Inflammatory macrophage (primary cell): ENCODE measurements around the gene AIDA.

Experiments
- DNase-seq, 2 donors: peaks; one replicate each; pipeline ENCODE4 v3.0.0-alpha.2; 2020 to 2022

AIDA gene

DNA sequence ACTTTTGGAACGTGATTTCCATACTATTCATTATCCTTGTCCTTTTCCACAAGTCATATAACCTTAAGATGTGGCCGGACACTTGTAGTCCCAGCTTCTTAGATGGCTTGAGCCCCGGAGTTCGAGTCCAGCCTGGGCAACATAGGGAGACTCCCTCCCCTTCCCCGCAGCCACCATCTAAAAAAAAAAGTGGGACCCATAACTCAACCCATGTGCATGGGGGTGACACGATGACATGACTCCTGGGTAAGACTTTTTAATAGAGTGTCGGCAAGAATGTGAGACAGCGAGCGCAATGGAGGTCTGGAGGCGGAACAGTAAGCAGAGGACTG, 68.7 kb downstream of the AIDA start:
- peak; percentile 35 to 55 for DNase-seq

DNA sequence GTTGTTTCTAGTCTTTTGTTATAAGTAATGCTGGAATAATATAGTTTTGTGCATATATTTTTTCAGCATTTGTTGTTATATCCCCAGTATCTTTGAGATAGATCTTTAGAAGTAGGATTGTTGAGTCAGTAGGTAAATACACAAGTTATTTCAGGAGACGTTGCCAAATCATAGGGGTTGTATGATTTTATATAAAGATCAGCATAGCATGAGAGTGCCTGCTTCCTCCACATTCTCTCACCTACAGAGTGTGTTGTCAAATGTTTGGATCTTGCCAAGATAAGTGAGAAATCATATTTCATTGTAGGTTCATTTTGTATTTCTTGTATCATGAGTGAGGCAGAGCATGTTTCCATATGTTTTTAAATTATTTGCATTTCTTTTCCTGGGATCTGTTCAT, 69.8 kb downstream of the AIDA start:
- no peak for DNase-seq

DNA sequence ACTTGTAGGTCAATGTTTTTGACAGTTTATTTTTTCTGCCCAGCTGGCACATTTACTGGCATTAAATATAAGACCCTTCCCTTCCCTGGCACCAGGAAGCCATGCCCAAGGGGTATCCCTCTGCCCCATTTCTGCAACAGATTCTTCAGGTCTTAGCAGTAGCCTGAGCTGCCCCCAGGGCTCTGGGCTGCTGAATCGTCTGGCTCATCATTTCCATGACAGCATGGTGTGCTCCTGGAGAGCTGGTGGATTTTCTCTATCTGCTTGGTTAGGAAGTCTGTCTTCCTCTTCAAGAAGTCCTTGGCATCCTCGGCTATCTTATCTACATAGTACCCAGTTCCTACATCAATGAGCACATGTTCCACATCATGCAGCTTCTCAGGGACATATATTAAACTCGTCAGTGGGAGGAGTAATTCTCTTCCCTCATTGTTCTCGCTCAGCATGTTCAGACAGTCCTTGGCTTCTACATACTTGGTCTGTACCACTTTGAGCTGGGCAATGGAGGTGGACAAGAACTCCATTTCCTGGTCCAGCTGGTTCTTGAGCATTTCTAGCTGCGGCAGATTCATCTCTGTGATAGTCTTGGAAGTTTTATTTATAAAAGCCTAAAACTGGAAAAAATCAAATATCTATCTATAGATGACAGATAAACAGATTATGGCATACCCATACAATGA, 70.9 kb downstream of the AIDA start:
- no peak for DNase-seq

DNA sequence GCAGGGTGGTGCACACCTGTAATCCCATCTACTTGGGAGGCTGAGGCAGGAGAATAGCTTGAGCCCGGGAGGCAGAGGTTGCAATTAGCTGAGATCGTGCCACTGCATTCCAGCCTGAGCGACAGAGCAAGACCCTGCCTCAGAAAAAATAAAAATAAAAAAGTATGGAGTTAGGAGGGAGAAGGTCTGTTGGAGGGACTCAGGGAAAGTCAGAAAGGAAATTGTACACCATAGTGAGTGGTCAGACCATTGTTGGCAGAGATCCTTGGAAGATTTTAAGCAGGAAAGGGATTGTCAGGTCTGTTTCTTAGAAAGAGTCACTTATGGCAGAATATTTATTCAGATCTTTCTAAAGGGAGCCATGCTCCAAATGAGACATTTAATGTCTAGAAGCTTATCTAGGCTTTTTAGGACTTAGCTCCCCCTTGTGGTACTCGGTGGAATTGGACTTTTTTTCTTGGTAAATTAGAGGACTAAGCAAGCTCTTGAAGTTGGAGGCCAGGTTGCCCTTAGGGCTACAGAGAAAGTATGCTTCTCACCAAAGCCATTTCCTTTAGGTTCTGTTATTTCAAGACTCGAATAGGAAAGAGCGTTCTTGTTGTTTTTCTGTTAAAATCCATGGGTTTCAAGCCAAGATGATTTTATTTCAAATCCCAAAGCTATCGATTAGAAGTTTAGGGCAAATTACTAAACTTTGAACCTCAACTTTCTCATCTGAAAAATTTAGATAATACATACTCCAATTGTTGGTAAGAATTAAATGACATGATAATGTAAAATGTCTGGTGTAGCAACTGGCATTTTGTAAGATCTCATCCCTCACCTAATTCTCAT, 77.9 kb downstream of the AIDA start:
- peak; percentile 93 to 97 for DNase-seq

DNA sequence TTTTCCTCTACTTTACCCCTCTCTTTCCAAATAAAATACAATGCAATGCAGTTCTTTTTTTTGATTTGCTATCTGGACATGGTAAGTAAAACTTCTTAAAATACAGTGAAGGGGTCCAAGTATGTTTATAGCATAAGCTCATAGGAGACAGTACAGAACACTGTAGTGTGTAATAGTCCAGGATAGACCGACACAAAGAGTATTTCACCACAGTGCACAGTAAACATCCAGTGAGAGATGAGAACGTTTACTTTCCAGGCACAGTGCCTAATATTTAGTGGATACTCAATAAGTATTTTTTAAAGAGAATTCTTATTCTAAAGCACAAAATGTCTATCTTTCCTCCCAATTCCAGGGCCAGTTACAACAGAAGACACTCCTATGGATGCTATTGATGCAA, 79.5 kb downstream of the AIDA start:
- DNase-seq, result no peak

DNA sequence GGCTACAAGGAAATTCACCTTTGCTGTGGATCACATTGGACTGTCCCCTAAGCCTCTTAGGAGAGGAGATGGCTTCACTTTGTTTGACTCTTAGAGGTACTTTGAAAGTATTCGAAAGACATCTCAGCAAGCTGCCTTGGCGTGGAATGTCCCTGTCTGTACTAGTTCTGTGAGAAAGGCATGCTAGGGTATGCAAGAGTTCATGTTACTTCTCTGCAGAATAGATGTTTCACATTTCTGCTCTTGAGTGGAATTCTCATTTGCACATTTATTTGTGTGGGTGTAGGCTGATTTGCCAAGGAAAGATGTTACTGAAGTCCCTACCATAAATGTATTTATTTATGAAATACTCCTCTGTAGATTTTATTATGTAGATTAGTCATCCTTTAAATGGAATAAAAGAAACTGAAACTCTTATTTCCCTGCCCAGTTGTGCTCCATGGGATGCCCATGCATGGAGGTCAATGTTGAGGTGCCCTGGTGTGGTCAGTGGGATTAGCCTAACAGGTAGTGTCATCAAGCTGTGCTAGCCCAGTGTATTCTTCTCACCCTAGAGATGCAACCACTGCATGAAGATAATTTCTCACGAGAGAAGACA, 80.6 kb downstream of the AIDA start:
- no peak for DNase-seq

DNA sequence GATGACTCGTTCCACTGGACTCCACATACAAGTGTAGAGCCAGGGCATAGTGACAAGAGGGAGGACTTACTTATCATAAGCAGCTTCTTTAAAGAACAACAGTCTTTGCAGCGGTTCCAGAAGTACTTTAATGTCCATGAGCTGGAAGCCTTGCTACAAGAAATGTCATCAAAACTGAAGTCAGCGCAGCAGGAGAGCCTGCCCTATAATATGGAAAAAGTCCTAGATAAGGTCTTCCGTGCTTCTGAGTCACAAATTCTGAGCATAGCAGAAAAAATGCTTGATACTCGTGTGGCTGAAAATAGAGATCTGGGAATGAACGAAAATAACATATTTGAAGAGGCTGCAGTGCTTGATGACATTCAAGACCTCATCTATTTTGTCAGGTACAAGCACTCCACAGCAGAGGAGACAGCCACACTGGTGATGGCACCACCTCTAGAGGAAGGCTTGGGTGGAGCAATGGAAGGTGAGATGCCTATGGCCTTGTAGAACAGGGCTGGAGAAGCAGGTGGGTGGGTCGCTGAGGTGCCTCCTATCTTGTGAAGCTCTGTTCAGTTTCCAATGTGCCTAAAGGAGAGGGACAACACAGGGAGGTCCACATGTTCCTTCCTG, 82.3 kb downstream of the AIDA start:
- DNase-seq, result no peak

DNA sequence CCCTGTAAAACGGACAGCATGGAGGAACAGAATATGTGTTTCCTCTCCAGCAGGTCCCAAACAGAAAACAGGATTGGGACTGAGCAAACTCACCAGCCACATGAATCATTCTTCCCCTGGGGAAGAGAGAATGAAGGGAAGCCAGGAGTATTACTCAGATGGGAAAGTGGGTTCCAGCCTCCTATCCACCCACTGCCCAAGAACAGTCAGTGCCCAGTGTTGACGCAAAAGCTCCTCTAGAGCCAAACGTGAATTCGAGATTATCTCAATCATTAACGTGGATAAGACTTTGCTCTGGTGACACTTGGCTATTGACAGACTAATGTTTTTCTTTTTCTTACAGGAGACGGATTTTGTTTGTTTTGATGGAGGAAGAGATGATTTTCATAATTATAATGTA, 85.1 kb downstream of the AIDA start:
- DNase-seq, result no peak

DNA sequence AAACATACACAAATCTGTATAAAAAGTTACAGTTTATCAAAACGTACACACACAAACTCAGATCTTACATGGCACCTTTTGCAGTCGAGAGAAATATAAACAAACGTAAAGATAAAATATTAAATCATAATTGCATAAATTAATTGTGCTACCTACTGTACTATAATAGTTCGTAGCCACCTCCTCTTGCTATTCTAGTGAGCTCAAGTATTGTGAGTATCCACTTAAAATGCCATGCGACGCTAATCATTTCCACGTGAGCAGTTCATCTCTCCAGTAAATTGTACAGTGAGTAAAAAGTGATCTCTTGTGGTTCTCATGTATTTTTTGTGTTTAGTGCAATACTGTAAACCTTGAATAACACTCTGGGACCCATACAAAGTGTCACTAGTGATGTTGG, 88.1 kb downstream of the AIDA start:
- no peak for DNase-seq

DNA sequence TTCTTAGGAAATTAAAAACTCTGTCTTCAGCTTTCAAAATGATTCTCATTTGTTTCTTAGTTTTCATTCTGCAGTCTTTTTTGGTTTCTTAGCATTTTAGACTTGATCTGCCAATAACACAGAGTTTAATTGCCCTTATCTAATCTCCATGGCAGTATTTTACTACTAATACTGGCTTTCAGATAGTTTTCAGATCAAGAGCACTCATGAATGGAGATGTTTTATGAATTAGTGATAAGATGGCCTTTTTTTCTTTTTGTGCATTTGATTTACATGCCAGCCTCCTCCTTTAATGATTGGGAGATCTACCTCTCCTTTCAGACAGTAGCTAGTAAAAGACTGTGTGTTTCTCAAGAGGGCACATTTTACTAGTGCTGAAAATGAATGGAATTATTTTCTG, 88.8 kb downstream of the AIDA start:
- no peak for DNase-seq

DNA sequence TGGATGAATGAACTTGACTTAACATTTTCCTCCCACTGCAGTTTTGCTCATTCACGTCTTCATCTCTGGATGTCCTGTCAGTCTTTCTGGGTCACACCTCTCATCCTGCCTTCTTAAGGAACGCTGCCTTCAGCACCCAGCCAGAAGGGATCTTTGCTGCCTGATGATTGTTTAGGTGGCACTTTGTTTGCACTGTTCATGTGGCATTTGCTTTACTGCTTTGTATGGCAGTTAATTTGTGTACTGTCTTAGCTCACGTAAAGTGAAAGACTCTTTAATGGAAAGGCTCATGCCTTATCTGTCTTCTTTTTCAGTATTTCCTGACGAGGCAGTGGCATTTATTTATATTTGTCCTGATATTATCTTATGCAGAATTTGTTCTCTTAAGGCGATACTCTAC, 89.5 kb downstream of the AIDA start:
- DNase-seq, result no peak

DNA sequence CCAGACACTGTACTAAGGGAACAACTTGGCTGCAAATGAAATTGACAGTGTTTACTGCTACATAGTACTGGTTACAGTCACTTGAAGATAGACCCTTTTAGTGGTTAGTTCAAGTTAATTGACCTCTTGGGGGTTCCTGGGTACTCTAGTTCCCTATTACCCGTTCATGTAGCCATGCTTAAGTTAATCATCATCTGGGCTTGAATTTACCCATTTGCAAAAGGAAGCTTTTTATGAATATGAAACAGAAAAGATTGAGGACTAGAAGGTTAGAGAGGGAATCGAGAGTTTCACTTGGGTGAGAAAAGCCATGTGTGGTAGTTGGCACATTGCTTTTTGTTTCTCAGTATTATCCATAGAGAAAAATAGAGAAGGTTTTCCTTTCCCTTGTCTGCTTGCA, 91.7 kb downstream of the AIDA start:
- no peak for DNase-seq

DNA sequence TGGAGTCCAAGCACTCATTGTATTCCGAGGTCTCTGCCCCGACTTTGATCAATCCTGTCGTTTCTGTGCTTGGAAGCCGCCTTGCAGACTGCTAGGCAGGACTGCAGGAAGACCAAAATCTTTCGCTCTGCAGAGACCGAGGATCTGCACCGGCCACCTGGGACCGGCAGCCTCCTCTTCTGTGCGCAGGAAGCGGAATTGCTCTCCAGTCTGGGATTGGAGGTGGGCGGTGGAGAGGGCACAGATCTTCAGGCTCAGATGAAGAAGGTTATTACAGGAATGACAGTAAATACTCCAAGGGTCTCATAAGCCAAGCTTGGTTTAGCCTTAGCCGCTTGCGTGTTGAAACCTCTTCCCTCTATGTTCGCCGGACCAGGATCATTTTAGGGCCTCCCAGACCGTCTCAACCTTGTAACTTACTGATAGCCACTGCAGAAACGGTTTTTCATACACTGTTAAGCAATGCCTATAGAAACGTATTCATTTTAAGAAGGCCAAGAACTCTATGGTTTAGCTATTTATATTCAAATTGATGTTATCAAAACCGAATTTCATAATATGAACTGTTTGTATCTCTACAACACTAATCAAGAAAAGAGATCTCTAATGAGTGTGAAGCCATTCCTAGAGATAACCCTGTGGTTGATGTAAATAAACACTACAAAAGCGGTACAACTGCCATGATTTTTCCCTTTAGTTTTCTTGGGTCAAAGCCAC, 93.3 kb downstream of the AIDA start:
- DNase-seq, result peak in 1 of 2 donors; percentile 21
